Transverse colon (tissue), 4 donors: ENCODE measurements around the gene PTGFRN. TPM values are rescaled to one million over a fixed set of nuclear protein-coding genes. Genes with fewer than 3 reads are reported as not detected.

Experiments used
- DNase-seq: peaks from one replicate; pipeline ENCODE4 v3.0.0-alpha.2; 2019
- H3K27ac ChIP-seq, 4 donors: fragments of 200-600 bp; sonication (generic); 2 replicates each; pipeline ENCODE4 v1.5.1; 2016 to 2018; ENCODE audit warnings: inconsistent platforms in 4 of 4
- H3K27me3 ChIP-seq: fragments of 200-600 bp; sonication (generic); 2 replicates; pipeline ENCODE4 v1.5.1; 2017; ENCODE audit warnings: inconsistent platforms
- H3K36me3 ChIP-seq, 4 donors: fragments of 200-600 bp; sonication (generic); 2 replicates each; pipeline ENCODE4 v1.5.1; 2017 to 2019; ENCODE audit warnings: inconsistent platforms in 4 of 4
- H3K4me1 ChIP-seq, 4 donors: fragments of 200-600 bp; sonication (generic); 2 replicates each; pipeline ENCODE4 v1.5.1; 2017 to 2020; ENCODE audit warnings: inconsistent platforms in 4 of 4
- H3K4me3 ChIP-seq, 4 donors: fragments of 200-600 bp; sonication (generic); 1 replicate in 1 of 4; 2 replicates in 3 of 4; pipeline versions ENCODE4 v1.5.1 to v1.6.1; 2017 to 2019; ENCODE audit warnings: inconsistent platforms in 4 of 4
- H3K9me3 ChIP-seq, 2 donors: fragments of 200-600 bp; sonication (generic); 2 replicates each; pipeline ENCODE4 v1.5.1; 2017 to 2019; ENCODE audit warnings: inconsistent platforms in 2 of 2
- CTCF ChIP-seq, 5 experiments: fragments of 200-600 bp in 3 of 5; fragments of 450-650 bp in 2 of 5; sonication (generic) in 3 of 5; IDR thresholded peaks; 1 replicate in 2 of 5; 2 replicates in 3 of 5; pipeline ENCODE4 v1.5.1; 2016 to 2017; ENCODE audit warnings: antibody characterized with exemption in 5 of 5, inconsistent platforms in 3 of 5, mild to moderate bottlenecking in 2 of 5, moderate library complexity in 1 of 5
- EP300 ChIP-seq: sonication (generic); formaldehyde crosslinking; IDR thresholded peaks from one replicate; pipeline ENCODE4 v1.6.1; 2017; ENCODE audit warnings: antibody characterized with exemption, low read depth
- POLR2A ChIP-seq: fragments of 450-650 bp; IDR thresholded peaks from one replicate; pipeline ENCODE4 v1.6.1; 2016; ENCODE audit warnings: antibody characterized with exemption, mild to moderate bottlenecking, moderate library complexity
- POLR2AphosphoS5 ChIP-seq, 3 donors: sonication (generic); formaldehyde crosslinking; IDR thresholded peaks; one replicate each; pipeline ENCODE4 v1.6.1; 2016; ENCODE audit warnings: antibody characterized with exemption in 3 of 3
- WGBS, 2 donors: methylation state at CpG; one replicate each; pipeline ENCODE4 v1.1.5; 2018; ENCODE audit warnings: low coverage in 1 of 2; 5-methylcytosine and 5-hydroxymethylcytosine counted together
- in situ Hi-C, 4 donors: fragments of 200-750 bp; cut with MboI; loops; one replicate each; pipeline versions ENCODE4 v1.15.0 to v1.15.1; 2017; ENCODE audit warnings: low sequenced_read_pairs in 3 of 4, low pct_ligation_motif_present in 1 of 4, low pct_unique_long_range_greater_than_20kb in 1 of 4
- intact Hi-C: fragments of 100-400 bp; cut with DNase I; formaldehyde crosslinking; loops from one replicate; pipeline ENCODE4 v1.15.1; 2023; ENCODE audit warnings: low total_unique reads
- total RNA-seq, 4 donors: library from RNA; depleted of rRNA; stranded (reverse); fragments of >200 nt; gene quantifications; one replicate each; pipeline ENCODE4 v1.1.0, GENCODE V29; 2016

Gene PTGFRN
- total RNA-seq, 4 donors from 2014 or later, result 39.6 to 98.9 (median 73.9) TPM

- no peaks in the 10 kb centered on the region for H3K9me3 ChIP-seq
- DNase-seq, result peak; percentile 77
- in situ Hi-C loops, result no loop called here
- peak overlapping the region; percentile 76 to 94 (median 80) for H3K27ac ChIP-seq
- peaks cover 28 to 82% (median 63%) of the 10 kb centered on the region in 4 donors for H3K4me1 ChIP-seq
- peak overlapping the region in 2 of 4 donors; percentile 1 to 27 for H3K4me3 ChIP-seq
- TF ChIP-seq CTCF (IDR thresholded peaks at IDR 0.05), result peak in 1 of 5 experiments; percentile 30
- TF ChIP-seq EP300, result peak; percentile 44
- TF ChIP-seq POLR2A, result peak; percentile 35
- peak in 2 of 3 donors; percentile 55 to 63 for TF ChIP-seq POLR2AphosphoS5 (IDR thresholded peaks at IDR 0.05)
- 20 to 34% methylated on average over 1 to 7 of the region's 7 CpGs for WGBS, 2 donors
- intact Hi-C loops, result loop anchor here (5.0 kb wide), 1 partner anchor 72 kb away; no protein-coding TSS in a partner anchor
- no peaks in the 10 kb centered on the region for H3K27me3 ChIP-seq
- H3K36me3 ChIP-seq, result no peaks in the 10 kb centered on the region
Observed at GRCh38 chr1:116915086-116915661, 5.5 kb downstream of the PTGFRN start.

- peaks cover 28 to 86% (median 61%) of the 10 kb centered on the region in 4 donors for H3K4me1 ChIP-seq
- no peak for DNase-seq
- in situ Hi-C loops (no loop called here), intact Hi-C loops (loop anchor here (5.0 kb wide), 1 partner anchor 71 kb away; no protein-coding TSS in a partner anchor)
- peak overlapping the region; percentile 76 to 94 (median 80) for H3K27ac ChIP-seq
- no peaks in the 10 kb centered on the region for H3K9me3 ChIP-seq
- 20 to 71% methylated on average over 1 to 6 of the region's 6 CpGs for WGBS, 2 donors
- no peak for TF ChIP-seq CTCF (IDR thresholded peaks at IDR 0.05)
- no peaks in the 10 kb centered on the region for H3K36me3 ChIP-seq
- no peak overlapping the region for H3K4me3 ChIP-seq
- H3K27me3 ChIP-seq, result no peaks in the 10 kb centered on the region
Observed at GRCh38 chr1:116916002-116916401, 6.3 kb downstream of the PTGFRN start.

GRCh38 chr1:116916533-116917445 lies 7.1 kb downstream of the PTGFRN start:
- Histone ChIP-seq H3K27ac (peak overlapping the region; percentile 76 to 94 (median 80)), H3K27me3 (no peaks in the 10 kb centered on the region), H3K36me3 (no peaks in the 10 kb centered on the region), H3K4me3 (no peak overlapping the region), H3K9me3 (no peaks in the 10 kb centered on the region), H3K4me1 (peaks cover 27 to 86% (median 60%) of the 10 kb centered on the region in 4 donors)
- no peak for DNase-seq
- intact Hi-C loops, result loop anchor here (5.0 kb wide), 1 partner anchor 71 kb away; no protein-coding TSS in a partner anchor
- 65 to 66% methylated on average over 8 to 14 of the region's 14 CpGs for WGBS, 2 donors
- no peak for TF ChIP-seq CTCF (IDR thresholded peaks at IDR 0.05)
- TF ChIP-seq EP300, result no peak
- no peak for TF ChIP-seq POLR2A
- TF ChIP-seq POLR2AphosphoS5 (IDR thresholded peaks at IDR 0.05), result no peak
- in situ Hi-C loops, result no loop called here

GRCh38 chr1:116918714-116919357 lies 9.1 kb downstream of the PTGFRN start:
- Histone ChIP-seq H3K27ac (peak overlapping the region in 1 of 4 donors; percentile 46), H3K4me3 (no peak overlapping the region), H3K36me3 (no peaks in the 10 kb centered on the region), H3K4me1 (peaks cover 24 to 80% (median 54%) of the 10 kb centered on the region in 4 donors), H3K9me3 (no peaks in the 10 kb centered on the region), H3K27me3 (no peaks in the 10 kb centered on the region)
- in situ Hi-C loops, result no loop called here
- no peak for DNase-seq
- WGBS, 2 donors, result 73 to 84% methylated on average over 5 of the region's 5 CpGs
- intact Hi-C loops, result loop anchor here (5.0 kb wide), 1 partner anchor 68 kb away; no protein-coding TSS in a partner anchor
- no peak for TF ChIP-seq POLR2AphosphoS5 (IDR thresholded peaks at IDR 0.05)
- no peak for TF ChIP-seq POLR2A
- no peak for TF ChIP-seq EP300
- no peak for TF ChIP-seq CTCF (IDR thresholded peaks at IDR 0.05)
